Activated naive CD8-positive, alpha-beta T cell (primary cell): ENCODE results near the gene JAKMIP1.

ENCODE experiments used
- H3K27ac Mint-ChIP-seq: one replicate; pipeline ENCODE4 v1.8.0; 2021; ENCODE audit warnings: mixed read lengths
- H3K27me3 Mint-ChIP-seq: one replicate; pipeline ENCODE4 v1.8.0; 2021; ENCODE audit warnings: mixed read lengths
- H3K36me3 Mint-ChIP-seq: one replicate; pipeline ENCODE4 v1.8.0; 2021; ENCODE audit warnings: mixed read lengths
- H3K4me1 Mint-ChIP-seq: one replicate; pipeline ENCODE4 v1.8.0; 2021; ENCODE audit warnings: low read depth, mixed read lengths
- H3K4me3 Mint-ChIP-seq: one replicate; pipeline ENCODE4 v1.8.0; 2021; ENCODE audit warnings: mild to moderate bottlenecking, mixed read lengths
- H3K9me3 Mint-ChIP-seq: one replicate; pipeline ENCODE4 v1.8.0; 2021; ENCODE audit warnings: low read depth, mixed read lengths

Gene JAKMIP1

DNA sequence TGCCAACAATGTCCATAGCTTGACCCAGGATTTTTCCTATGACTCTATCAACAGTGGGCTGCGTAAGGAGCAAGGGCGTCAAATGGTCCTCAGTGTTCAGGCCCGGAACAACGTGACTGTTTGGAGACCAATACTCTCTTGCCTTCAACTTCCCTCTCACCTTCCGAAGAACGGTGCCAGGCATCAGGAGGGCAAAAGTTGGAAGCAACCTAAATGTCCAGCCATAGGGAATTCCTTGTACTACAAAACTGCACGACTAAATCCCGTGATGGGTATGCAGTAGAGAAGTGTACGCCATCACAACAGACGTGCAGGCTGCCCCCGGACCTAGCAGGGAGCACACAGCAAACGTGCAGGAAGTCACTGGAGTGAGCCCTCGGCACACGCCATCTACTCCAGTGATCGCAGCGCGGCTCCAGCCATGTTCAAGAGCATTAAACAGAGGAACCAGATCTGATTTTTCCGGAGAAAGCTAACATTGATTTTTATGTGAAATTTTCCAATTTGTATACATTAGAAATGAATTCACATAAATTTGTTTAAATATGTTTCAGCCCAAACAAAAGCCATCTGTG lies 79.0 kb downstream of the JAKMIP1 start:
- no peak overlapping the region for H3K27ac Mint-ChIP-seq
- H3K27me3 Mint-ChIP-seq, result no peaks in the 10 kb centered on the region
- no peaks in the 10 kb centered on the region for H3K9me3 Mint-ChIP-seq
- no peaks in the 10 kb centered on the region for H3K4me1 Mint-ChIP-seq
- no peaks in the 10 kb centered on the region for H3K36me3 Mint-ChIP-seq
- H3K4me3 Mint-ChIP-seq, result no peak overlapping the region

DNA sequence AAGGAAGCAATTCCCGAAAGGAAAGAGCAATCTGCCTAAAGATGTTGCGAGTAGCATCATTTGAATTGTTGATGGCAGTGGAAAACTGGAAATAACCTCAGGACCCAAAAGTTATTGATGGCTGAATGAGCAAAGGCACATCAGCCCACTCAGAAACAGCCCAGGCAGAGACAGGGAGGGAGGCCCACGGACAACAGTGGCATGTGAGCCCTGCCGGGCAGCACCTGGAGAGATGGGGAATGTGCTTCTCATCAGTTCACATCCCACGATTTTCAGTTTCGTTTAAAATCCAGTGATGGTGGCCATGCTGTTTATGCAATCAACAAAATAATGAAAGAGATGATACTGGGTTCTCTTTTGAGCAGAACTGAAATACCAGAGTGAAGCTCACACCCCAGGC lies 80.0 kb downstream of the JAKMIP1 start:
- Mint-ChIP-seq H3K27ac (no peak overlapping the region), H3K36me3 (no peaks in the 10 kb centered on the region), H3K4me3 (no peak overlapping the region), H3K4me1 (no peaks in the 10 kb centered on the region), H3K9me3 (no peaks in the 10 kb centered on the region), H3K27me3 (no peaks in the 10 kb centered on the region)

DNA sequence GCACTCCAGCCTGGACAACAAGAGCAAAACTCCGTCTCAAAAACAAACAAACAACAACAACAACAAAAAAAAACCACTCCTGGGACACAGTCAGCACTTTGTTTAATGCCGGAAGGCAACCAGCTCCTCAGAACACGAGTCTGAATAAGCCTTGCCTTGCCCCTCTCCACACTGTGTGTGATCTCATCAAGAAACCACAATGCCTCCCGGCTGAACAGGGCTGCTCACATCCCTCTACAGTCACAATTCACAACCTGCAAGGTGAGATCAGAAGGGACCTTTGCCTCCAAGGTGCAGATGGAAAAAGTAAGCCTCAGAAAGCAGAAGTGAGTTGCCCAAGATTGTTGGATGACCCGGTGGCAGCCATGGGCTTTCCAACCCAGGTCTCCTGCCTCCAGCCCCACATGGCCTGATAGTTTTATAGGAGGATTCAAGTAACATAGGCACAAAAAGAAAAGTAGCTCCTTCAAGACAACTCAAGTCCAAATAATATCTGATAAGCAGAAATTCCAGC lies 80.8 kb downstream of the JAKMIP1 start:
- no peaks in the 10 kb centered on the region for H3K9me3 Mint-ChIP-seq
- H3K4me1 Mint-ChIP-seq, result no peaks in the 10 kb centered on the region
- no peak overlapping the region for H3K4me3 Mint-ChIP-seq
- H3K27ac Mint-ChIP-seq, result no peak overlapping the region
- H3K27me3 Mint-ChIP-seq, result no peaks in the 10 kb centered on the region
- no peaks in the 10 kb centered on the region for H3K36me3 Mint-ChIP-seq

DNA sequence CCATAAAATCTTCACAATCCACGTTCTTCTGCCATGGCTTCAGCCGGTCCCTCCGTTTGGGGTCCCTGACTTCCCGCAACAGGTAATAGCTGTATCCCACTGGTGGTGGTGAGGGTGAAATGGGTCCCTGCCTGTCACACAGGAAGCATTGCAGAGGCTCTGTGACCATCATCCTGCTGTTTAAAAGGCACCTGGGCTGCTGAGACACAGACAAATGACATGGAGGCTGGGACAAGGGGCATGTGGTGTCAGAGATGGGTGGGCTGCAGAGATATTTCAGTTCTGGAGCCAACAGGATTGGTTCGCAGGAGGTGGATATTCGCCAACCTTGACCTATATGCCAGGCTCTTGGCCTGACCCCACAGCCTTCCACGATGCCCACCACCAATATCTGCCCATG lies 82.1 kb downstream of the JAKMIP1 start:
- Mint-ChIP-seq H3K4me1 (no peaks in the 10 kb centered on the region), H3K27me3 (peaks cover 3% of the 10 kb centered on the region), H3K27ac (no peak overlapping the region)

DNA sequence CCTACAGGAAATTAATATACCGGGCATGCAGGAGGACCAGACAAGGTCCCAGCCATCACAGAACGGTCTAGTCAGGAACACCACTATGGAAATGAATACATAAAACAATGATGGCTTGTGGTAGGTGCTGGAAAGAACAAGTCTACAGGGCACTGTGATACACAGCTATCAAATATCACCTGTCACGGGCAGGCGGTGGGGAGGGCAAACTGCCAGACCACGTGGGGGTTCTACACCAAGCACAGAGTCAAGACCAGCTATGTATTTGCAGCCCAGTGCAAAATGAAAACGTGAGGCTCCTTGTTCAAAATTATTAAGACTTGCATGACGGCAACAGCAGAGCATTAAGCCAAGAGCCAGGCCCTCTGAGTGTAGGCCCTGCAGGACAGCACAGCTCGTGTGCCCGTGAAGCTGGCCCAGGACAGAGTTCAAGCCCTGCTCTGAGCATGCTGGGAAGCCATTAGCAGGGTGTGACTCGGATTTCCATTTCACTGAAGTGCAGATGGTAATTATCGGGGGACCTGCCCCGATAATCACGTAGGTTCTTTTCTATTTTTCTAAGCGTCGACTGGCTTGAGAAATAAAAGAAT lies 83.6 kb downstream of the JAKMIP1 start:
- Mint-ChIP-seq H3K27me3 (peaks cover 3% of the 10 kb centered on the region), H3K4me3 (no peak overlapping the region), H3K27ac (no peak overlapping the region), H3K9me3 (no peaks in the 10 kb centered on the region), H3K4me1 (no peaks in the 10 kb centered on the region), H3K36me3 (no peaks in the 10 kb centered on the region)

More for the DNA sequence above, 82.1 kb downstream of the JAKMIP1 start:
- H3K4me3 Mint-ChIP-seq, result no peak overlapping the region
- H3K36me3 Mint-ChIP-seq, result no peaks in the 10 kb centered on the region
- no peaks in the 10 kb centered on the region for H3K9me3 Mint-ChIP-seq

DNA sequence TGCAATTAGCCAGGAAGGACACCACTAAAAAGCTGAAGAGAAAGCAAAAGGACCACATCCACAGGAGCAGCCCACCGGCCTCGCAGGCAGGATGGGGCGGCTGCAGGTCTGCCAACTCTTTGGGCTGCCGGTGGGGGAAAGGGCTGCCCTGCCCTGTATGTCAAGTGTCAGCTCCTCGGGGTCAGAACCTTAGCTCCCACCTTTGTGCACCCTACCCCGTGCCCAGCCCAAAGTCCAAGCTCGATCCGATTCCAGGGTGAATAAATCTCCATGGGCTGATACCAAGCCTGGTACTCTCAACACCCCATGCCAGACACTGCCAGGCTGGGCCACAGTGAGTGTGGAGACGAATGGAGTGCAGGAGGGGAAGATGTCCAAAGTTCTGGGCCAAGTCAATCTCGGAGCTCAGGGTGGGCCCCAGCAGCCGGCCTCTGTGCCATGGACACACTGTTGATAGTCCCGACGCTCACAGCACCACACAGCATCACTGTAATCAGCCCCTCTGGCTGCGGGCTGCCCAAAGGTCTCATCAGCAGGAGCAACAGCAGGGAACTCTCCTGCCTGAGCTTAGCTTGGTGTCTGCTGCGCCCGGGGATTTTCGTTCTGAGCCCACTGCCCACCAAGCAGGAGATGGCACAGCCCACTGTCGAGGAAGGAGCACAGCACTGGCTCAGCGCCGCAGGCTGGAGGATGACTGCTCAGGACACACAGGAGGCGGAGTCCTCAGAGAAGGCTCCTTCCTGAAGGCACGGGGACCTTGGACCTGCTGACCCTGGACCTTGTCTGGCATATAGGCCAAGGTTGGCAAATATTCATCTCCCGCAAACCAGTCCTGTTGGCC lies 84.4 kb downstream of the JAKMIP1 start:
- peaks cover 3% of the 10 kb centered on the region for H3K27me3 Mint-ChIP-seq
- no peaks in the 10 kb centered on the region for H3K4me1 Mint-ChIP-seq
- H3K9me3 Mint-ChIP-seq, result no peaks in the 10 kb centered on the region
- no peak overlapping the region for H3K4me3 Mint-ChIP-seq
- H3K27ac Mint-ChIP-seq, result no peak overlapping the region
- H3K36me3 Mint-ChIP-seq, result no peaks in the 10 kb centered on the region

DNA sequence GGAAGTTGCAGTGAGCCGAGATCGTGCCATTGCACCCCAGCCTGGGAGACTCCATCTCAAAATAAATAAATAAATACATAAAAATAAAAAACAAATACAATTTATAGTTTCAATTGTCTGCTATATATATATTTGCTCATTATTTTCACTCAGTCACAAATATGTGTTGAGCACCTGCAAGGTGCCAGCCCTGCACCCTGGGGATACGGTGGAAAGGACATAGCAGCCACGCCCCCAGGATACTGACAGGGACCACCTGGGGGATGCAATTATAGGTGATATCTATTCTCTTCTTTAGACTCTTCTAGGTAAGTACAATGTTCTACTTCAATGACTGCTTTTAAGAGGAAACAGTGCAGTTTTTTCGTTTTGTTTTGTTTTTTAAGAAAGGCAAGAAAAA lies 85.0 kb downstream of the JAKMIP1 start:
- Mint-ChIP-seq H3K4me1 (no peaks in the 10 kb centered on the region), H3K4me3 (no peak overlapping the region), H3K27me3 (peaks cover 3% of the 10 kb centered on the region), H3K36me3 (no peaks in the 10 kb centered on the region), H3K9me3 (no peaks in the 10 kb centered on the region), H3K27ac (no peak overlapping the region)

DNA sequence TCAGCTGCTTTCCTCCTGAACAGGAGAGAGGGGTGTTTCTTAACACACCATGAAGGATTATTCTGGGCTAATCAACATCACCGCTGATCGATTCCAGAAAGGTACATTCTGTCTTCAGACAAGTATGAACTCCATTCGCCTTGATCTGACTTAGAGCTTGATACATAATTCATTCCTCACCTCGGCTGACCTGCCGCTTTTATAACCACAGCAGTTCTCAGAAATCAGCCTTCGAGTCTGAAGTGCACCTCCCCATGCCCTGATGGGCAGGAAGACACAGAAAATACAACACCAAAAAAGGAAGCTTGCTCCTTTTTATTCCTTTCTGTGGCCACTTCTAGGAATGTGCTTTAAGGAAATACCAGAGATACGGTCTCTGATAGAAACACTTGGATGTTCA lies 85.7 kb downstream of the JAKMIP1 start:
- H3K9me3 Mint-ChIP-seq, result no peaks in the 10 kb centered on the region
- no peak overlapping the region for H3K27ac Mint-ChIP-seq
- H3K36me3 Mint-ChIP-seq, result no peaks in the 10 kb centered on the region
- H3K4me1 Mint-ChIP-seq, result no peaks in the 10 kb centered on the region
- peaks cover 3% of the 10 kb centered on the region for H3K27me3 Mint-ChIP-seq
- no peak overlapping the region for H3K4me3 Mint-ChIP-seq

DNA sequence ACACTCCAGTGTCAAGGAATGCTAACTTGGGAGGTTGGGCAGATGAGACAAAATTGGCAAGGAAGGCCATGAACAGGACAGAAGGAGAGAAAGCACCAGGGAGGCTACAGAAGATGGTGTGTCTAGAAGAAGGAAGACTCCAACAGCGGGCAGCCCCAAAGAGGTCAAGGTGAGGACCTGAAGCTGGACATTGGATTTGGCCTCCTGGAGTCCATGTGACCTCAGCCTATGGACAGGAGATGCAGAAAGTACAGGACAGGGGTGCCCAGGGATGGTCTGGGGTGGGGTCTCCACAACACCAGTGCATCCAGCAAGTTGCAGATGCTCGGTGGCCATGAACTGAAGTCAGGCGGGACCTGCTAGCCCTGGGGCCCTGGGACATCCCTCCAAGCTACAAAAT lies 86.2 kb downstream of the JAKMIP1 start:
- Mint-ChIP-seq H3K4me1 (no peaks in the 10 kb centered on the region), H3K27me3 (peaks cover 3% of the 10 kb centered on the region), H3K4me3 (no peak overlapping the region)

DNA sequence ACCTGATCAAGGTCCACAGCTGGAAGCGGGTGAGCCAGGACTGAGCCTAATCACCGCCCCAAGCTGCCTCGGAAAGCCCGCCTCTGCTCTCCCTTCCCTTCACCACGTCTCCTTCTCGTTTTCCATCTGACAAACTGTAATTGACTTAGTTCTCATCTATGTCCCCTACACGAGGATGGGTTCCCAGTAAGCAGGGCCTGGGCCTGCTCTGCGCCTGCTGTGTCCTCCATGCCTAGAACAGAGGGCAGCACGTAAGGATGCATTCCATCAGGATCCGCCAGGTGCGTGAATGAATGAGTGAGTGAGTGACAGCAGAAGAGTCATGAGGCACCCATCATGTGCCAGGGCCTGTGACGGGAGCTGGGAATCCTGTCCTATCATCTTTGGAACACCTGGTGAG lies 86.7 kb downstream of the JAKMIP1 start:
- no peak overlapping the region for H3K4me3 Mint-ChIP-seq
- H3K9me3 Mint-ChIP-seq, result no peaks in the 10 kb centered on the region
- H3K27me3 Mint-ChIP-seq, result peaks cover 3% of the 10 kb centered on the region
- H3K36me3 Mint-ChIP-seq, result no peaks in the 10 kb centered on the region
- H3K27ac Mint-ChIP-seq, result no peak overlapping the region
- H3K4me1 Mint-ChIP-seq, result no peaks in the 10 kb centered on the region

More for the DNA sequence above, 86.2 kb downstream of the JAKMIP1 start:
- H3K9me3 Mint-ChIP-seq, result no peaks in the 10 kb centered on the region
- no peaks in the 10 kb centered on the region for H3K36me3 Mint-ChIP-seq
- H3K27ac Mint-ChIP-seq, result no peak overlapping the region

DNA sequence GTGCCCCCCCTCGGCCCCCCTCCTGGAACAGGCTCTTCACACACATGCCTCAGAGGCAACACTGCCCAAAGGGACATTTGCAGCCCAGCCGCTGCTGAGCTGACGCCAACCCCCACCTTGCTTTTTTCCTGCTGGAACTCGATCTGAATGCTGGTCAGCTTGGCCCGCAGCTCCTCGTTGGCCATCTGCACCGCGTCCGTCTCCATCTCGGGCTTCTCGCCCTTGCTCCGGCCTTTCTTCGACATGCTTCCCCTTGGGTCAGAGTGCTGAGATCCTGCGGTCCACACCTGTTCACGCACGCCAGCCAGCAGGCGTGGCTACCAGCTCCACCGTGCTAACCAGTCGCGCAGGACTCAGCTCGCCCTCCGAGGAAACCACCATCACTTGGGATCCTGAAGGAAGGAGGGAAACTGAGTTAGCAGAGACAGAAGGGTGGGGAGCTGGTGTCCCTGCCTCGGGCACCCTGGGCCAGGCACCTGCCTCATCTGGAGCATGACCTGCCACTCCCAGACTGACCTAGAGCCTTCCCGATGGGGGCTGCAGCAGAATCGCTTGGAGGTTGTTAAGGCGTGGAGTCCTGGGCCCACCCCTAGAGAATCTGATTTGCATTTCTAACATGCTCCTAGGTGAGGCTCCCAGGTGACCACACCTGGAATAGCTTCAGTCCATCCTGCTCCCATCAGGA lies 87.6 kb downstream of the JAKMIP1 start:
- Mint-ChIP-seq H3K9me3 (no peaks in the 10 kb centered on the region), H3K4me1 (no peaks in the 10 kb centered on the region), H3K27ac (no peak overlapping the region), H3K4me3 (no peak overlapping the region), H3K36me3 (no peaks in the 10 kb centered on the region), H3K27me3 (peaks cover 3% of the 10 kb centered on the region)

DNA sequence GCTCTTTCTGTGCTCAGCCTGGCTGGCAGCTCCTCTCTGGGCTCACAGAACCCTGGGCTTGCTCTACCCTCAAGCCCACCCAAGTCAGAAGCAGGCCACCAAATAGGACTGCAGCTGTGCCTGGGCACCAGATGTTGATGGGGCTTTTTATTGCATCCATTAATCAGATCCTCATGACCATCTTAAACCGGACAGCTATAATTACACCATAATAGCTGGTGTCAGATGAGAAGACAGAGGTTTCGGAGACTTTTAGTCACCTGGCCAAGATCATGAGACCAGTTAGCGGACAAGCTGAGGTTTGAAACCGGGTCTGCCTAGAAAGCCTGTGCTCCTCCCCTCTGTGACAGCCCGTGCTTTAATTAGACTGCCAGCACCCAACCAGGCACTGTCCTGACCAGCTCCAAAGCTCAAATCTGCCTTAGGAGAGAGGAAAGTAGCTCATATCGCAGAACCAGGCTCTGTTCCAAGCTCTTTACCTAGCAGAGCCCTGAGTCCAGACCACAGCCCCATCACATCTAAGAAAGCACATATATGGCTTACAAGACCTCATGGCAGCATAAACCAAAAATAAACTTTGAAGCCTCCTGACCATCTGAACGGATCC lies 88.9 kb downstream of the JAKMIP1 start:
- H3K36me3 Mint-ChIP-seq, result no peaks in the 10 kb centered on the region
- H3K4me3 Mint-ChIP-seq, result no peak overlapping the region
- no peaks in the 10 kb centered on the region for H3K4me1 Mint-ChIP-seq
- no peaks in the 10 kb centered on the region for H3K9me3 Mint-ChIP-seq
- H3K27me3 Mint-ChIP-seq, result peaks cover 3% of the 10 kb centered on the region
- no peak overlapping the region for H3K27ac Mint-ChIP-seq

DNA sequence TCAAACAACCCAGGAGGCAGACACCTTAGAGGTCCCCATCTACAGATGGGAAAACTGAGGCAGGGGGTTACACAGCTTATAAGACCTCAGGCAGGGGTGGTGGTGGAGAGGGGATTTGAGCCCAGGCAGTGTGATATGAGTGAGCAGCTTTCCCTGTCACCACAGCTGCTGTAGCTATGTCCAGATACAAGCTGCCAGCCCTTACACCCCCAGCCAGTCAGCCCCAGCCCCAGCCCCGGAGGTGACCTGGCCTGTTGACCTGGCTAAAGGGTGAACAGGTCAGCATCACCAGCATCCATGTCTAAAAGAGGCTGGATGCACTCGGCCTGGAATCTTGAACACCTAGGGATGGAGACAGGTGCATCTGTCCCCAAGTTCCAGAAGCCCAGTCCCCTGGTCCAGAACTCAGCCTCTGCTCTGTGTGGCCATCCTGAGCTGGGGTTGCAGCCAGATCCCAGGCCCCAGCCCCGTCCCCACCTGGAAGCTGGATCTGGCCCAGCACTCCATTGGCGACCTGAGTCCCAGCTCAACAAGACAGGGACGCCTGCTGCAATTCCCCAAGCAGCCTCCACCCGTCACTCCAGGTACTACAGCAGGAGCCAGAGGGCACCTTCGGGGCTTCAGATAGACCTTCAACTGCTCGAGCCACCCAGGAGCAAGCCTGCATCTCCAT lies 89.5 kb downstream of the JAKMIP1 start:
- no peak overlapping the region for H3K27ac Mint-ChIP-seq
- peaks cover 3% of the 10 kb centered on the region for H3K27me3 Mint-ChIP-seq
- no peaks in the 10 kb centered on the region for H3K4me1 Mint-ChIP-seq
- no peaks in the 10 kb centered on the region for H3K9me3 Mint-ChIP-seq
- H3K4me3 Mint-ChIP-seq, result no peak overlapping the region
- H3K36me3 Mint-ChIP-seq, result no peaks in the 10 kb centered on the region

DNA sequence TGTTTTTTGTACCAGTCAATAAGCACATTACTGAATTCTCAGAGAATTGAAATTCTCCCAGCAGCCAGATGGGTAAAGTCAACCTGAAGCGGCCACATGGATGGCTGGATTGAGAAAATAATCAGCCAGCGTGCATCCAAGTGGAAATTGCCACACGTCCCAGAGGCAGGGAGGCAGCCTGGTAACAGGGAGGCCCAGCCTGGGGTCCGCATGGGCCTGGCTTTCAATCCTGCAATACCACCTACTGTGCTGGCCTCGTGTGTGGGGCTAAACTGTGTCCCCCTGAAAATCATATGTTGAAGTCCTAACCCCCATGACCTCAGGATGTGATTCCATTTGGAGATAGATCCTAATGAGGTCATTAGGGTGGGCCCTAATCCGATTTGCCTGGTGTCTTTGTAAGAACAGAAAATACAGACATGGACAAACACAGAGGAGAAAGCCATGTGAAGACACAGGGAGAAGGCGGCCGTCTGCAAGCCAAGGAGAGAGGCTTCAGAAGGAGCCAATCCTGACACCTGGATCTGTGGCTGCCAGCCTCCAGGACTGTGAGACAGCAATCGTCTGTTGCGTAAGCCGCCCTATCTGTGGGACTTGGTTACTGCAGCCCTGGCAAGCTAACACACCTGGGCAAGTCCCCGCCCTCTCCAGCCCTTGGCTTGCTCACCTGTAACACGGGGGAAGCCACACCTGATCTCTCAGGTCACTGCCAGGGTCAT lies 90.3 kb downstream of the JAKMIP1 start:
- H3K9me3 Mint-ChIP-seq, result no peaks in the 10 kb centered on the region
- no peaks in the 10 kb centered on the region for H3K4me1 Mint-ChIP-seq
- no peaks in the 10 kb centered on the region for H3K36me3 Mint-ChIP-seq
- peaks cover 3% of the 10 kb centered on the region for H3K27me3 Mint-ChIP-seq
- no peak overlapping the region for H3K4me3 Mint-ChIP-seq
- no peak overlapping the region for H3K27ac Mint-ChIP-seq
